Fibroblast of skin of left biceps (primary cell): ENCODE data around the gene NFE2L3.
"Not testable (repeated sequence)": the region's sequence is repeated elsewhere in the genome, so short reads cannot be mapped to it uniquely, and the experiment has no call there.

ENCODE experiments used
- DNase-seq, 2 experiments: peaks; one replicate each; pipeline ENCODE4 v3.0.0-alpha.2; 2013; ENCODE audit warnings: low read depth in 2 of 2

Gene NFE2L3

DNA sequence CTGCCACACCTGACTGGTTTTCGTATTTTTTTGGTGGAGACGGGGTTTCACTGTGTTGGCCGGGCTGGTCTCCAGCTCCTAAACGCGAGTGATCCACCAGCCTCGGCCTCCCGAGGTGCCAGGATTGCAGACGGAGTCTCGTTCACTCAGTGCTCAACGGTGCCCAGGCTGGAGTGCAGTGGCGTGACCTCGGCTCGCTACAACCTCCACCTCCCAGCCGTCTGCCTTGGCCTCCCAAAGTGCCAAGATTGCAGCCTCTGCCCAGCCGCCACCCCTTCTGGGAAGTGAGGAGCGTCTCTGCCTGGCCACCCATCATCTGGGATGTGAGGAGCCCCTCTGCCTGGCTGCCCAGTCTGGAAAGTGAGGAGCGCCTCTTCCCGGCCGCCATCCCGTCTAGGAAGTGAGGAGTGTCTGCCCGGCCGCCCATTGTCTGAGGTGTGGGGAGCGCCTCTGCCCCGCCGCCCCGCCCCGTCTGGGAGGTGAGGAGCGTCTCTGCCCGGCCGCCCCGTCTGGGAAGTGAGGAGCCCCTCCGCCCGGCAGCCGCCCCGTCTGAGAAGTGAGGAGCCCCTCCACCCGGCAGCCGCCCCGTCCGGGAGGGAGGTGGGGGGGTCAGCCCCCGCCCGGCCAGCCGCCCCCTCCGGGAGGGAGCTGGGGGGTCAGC, 4.2 kb upstream of the NFE2L3 start:
- not testable (repeated sequence) for DNase-seq

- not testable (repeated sequence) for DNase-seq
Measured at GRCh38 chr7:26148307-26148700, 3.7 kb upstream of the NFE2L3 start.

DNA sequence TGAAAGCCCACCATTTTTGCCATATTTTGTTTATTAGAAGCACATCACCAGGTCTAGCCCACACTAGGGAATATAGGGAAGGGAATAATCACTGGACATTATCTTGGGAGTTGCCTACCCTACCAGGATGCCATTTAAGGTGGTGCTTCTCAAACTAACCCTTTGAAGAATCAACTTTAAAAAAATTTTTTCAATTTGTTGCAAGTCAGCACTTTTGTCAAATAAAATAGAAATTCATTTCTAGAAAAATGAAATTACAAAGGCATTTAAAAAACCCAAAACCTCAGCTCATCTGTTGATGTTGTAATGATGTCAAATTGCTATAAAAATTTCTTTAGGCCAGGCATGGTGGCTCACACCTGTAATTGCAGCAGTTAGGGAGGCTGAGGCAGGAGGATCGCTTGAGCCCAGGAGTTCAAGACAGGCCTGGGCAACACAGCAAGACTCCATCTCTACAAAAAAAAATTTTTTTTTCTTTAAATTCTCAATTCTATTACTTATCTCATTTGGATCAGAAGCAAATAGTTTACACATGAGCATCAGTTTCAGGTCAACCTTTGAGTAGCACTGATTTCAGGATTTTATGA, 2.5 kb upstream of the NFE2L3 start:
- DNase-seq: no peak

DNA sequence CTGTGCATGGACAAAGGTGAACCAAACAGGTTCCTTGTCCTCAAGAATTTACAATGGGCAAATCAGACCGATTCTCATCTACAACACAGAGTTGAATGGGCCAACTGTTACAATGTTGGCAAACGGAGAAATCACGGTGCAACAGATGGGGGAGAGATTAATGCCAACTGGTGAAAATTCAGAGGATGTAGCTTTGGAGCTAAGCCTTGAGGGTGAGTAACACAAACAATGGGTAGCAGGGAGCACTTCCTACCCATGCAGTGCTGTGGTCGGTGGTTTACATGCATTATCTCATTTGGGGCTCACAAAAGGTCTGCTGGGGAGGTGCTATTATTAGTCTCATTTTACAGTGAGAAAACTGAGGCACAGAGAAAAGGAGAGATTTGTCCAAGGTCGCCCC, 902 bp upstream of the NFE2L3 start:
- no peak for DNase-seq

DNA sequence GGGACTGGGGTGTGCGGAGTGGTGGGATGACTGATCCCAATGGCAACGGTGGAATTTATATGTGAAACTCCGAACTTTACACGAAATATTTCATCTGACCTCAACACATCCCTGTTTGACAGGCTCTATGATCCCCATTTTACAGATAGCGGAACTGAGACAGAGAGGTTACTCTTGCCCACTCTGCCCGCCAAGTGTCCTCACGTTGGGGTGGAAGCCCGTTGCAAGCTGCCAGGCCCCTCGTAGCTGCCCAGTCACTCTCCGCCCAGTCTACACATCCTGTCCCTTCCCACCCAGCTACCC, 397 bp upstream of the NFE2L3 start:
- DNase-seq: no peak

GRCh38 chr7:26152782-26153240, 813 bp downstream of the NFE2L3 start:
- not testable (repeated sequence) for DNase-seq

- no peak for DNase-seq
Measured at GRCh38 chr7:26153241-26153822, 1.3 kb downstream of the NFE2L3 start.

DNA sequence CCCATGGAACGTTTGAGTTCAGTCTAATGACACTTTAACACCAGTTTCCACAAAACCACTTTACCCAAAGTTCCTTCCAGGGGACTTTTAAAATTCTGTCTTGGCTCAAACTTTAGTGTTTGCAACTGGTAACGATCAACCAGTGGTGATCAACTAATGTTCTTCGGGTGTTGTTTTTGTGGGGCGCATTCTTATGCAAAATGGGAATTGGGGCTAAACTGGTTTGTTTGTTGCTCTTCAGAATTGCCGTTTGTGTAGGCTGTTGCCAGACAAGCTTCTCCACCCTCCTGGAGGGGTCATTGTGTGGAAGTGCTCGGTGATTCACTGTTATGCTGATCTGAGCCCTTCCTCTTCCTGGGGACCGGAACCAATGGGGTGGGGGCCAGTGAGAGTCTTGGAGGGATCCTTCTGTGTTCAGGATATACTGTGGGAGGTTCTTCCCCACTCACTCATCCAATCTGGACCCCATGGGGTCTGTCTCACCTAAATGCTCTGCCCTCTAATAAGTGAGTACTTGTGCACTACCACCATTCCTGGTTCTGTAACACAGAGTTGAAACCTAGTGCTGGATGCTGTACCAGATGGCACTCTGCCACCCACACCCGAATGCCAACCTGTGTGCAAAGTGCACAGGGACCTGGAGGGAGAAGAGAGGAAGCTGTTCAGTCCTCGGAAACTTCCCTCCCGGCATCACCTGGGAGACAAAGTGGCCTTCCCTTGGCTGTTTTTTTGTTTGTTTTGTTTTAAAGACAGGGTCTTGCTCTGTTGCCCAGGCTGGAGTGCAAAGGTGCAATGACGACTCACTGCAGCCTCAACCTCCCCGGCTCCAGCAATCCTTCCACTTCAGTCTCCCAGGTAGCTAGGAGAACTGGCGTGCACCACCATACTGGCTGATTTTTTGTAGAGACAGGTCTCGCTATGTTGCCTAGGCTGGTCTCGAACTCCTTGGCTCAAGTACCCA, 2.1 kb downstream of the NFE2L3 start:
- no peak for DNase-seq

DNA sequence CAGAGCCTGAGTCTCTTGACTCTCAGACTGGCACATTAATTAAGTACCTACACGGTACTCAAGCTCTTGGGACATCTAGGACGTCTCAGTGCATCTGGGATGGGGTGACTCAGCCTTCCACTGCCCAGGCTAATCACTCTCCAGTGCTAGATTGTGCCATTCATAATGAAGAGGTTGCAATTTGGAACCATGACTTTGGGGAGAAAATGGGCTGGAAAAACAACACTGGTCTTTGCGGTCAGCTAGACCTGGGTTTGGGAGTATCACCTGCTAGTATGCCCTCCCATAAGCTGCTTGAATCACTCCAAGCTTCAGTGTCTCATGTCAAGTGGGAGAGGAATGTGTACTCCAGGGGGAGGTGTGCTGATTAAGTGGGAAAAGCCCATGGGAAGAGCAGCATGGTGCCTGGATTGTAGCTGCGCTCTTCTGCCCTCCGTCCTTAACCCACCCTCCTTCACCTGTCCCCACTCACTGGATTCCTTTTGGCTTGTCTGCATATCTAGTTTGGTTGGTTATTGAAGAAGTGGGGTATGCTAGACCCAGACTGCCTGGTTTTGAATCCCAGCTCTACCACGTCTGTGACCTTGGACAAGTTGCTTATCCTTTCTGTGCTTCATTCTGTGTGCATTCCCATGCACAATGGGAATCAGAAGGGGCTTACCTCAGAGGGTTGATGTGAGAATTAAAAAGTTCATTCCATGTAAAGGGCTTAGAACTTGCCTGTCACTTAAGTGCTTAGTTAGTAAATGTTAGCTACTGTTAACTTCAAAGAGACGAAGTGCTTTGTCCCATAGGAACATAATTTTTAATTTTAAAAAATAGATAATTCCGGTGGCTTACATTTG, 3.8 kb downstream of the NFE2L3 start:
- DNase-seq: no peak

GRCh38 chr7:26156451-26157420, 4.7 kb downstream of the NFE2L3 start:
- peak; percentile 63 to 70 for DNase-seq

DNA sequence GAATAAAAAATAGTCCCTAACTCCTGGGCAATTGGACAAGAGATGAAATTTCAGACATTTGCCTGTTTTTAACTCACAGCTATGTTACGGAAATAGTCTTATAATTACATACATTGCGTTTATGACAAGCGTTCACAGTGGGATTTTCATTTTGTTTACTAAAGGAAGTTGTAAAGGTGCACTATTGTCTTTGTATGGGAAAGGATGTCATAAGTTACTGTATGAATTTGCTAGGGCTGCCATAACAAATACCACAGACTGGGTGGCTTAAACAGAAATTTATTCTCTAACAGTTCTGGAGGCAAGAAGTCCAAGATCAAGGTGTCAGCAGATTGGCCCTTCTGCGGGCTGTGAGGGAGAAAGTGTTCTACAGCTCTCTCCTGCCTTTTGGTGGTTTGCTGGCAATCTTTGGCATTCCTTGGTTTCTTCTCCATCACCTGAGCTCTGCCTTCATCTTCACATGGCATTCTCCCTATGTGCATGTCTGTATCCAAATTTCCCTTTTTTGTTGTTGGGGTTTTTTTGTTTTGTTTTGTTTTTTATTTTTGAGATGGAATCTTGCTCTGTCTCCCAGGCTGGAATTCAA, 5.6 kb downstream of the NFE2L3 start:
- no peak for DNase-seq

GRCh38 chr7:26159243-26159642, 7.2 kb downstream of the NFE2L3 start:
- DNase-seq: no peak

- DNase-seq: no peak
Measured at GRCh38 chr7:26160896-26161295, 8.9 kb downstream of the NFE2L3 start.

DNA sequence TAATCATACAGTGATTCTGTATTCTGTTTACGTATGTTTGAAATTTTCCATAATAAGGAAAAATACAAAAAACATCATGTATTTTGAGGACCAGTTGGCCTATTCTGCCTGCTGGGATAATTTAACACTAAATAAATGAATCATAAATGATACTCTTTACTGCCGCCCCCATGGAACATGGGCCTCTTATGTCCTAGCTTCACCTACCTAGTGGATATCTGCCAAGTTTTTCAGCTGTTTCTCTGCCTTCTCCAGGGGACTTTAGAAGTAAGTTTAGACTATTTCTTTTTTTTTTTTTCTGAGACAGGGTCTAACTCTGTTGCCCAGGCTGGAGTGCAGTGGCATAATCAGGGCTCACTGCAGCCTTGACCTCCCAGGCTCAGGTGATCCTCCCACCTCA, 10.4 kb downstream of the NFE2L3 start:
- DNase-seq: no peak

- not testable (repeated sequence) for DNase-seq
Measured at GRCh38 chr7:26163804-26164203, 11.8 kb downstream of the NFE2L3 start.

- DNase-seq: no peak
Measured at GRCh38 chr7:26165950-26166683, 14.1 kb downstream of the NFE2L3 start.

DNA sequence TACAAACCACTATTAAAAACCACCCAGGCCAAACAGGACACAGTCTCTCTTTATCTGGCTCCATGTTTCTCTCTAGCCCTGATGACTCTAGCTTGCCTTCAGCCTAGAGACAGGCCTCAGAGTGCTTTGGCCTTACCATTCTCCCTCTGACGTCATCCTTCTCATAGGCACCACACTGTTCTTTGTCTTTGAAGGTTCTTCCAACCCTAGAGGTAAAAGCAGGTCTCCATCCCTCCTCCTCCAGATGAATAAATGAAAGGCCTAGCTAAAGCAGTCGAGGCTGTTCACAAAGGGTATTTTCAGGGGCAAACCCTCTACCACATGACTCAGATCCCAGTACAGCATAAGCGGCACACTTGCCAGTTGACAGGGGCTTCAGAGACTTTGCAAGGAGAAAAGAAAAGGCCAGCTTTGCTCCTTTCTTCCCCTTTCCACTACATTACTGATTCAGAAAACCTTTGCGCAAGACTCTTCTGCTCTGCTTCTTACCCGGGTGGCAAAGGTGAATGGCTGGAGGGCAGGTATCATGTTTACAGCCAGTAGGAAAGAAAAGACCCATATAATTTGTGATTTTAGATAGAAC, 14.8 kb downstream of the NFE2L3 start:
- DNase-seq: no peak

- DNase-seq: no peak
Measured at GRCh38 chr7:26167303-26167934, 15.4 kb downstream of the NFE2L3 start.
